Sigmoid colon (tissue), 4 donors: ENCODE data around the gene ARHGAP15.

Source experiments
- EP300 ChIP-seq, 4 donors: sonication (generic); formaldehyde crosslinking; IDR thresholded peaks; one replicate each; pipeline ENCODE4 v1.6.1; 2017; ENCODE audit warnings: antibody characterized with exemption in 4 of 4
- POLR2AphosphoS5 ChIP-seq, 4 donors: sonication (generic); formaldehyde crosslinking; IDR thresholded peaks; one replicate each; pipeline ENCODE4 v1.6.1; 2017; ENCODE audit warnings: antibody characterized with exemption in 4 of 4
- TF ChIP-seq, protein P1 (sequence below), 4 experiments: fragments of 450-650 bp in 3 of 4; fragments of 200-600 bp in 1 of 4; IDR thresholded peaks; one replicate each; pipeline ENCODE4 v1.5.1; 2016 to 2019; ENCODE audit warnings: antibody characterized with exemption in 4 of 4, mild to moderate bottlenecking in 3 of 4, moderate library complexity in 2 of 4

DNA sequence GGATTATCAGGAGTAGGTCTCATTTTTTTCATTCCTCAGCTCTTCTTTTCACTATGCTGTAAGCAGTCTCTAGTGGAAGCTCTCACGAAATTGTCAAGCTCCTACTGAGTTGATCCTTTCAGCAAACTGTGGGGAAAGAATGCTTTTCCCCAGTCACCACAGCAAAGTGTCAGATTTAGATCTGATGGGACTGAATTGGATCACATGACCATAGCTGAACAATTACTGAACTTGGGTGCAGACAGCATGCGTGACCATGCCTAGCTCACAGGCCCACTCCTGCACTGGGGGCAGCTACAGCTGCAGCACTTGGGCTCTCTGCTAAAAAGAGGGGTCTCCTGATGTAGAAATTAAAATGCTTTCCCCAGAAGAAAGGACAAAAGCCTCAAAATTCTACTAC lies 3.1 kb downstream of the ARHGAP15 start:
- TF ChIP-seq EP300 (IDR thresholded peaks at IDR 0.05) (no peak), POLR2AphosphoS5 (IDR thresholded peaks at IDR 0.05) (no peak)
- TF ChIP-seq, protein P1, sequence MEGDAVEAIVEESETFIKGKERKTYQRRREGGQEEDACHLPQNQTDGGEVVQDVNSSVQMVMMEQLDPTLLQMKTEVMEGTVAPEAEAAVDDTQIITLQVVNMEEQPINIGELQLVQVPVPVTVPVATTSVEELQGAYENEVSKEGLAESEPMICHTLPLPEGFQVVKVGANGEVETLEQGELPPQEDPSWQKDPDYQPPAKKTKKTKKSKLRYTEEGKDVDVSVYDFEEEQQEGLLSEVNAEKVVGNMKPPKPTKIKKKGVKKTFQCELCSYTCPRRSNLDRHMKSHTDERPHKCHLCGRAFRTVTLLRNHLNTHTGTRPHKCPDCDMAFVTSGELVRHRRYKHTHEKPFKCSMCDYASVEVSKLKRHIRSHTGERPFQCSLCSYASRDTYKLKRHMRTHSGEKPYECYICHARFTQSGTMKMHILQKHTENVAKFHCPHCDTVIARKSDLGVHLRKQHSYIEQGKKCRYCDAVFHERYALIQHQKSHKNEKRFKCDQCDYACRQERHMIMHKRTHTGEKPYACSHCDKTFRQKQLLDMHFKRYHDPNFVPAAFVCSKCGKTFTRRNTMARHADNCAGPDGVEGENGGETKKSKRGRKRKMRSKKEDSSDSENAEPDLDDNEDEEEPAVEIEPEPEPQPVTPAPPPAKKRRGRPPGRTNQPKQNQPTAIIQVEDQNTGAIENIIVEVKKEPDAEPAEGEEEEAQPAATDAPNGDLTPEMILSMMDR (IDR thresholded peaks at IDR 0.05): no peak
